CMK (cell line): ENCODE data around the gene VPS35L.
"Not testable (repeated sequence)": the region's sequence is repeated elsewhere in the genome, so short reads cannot be mapped to it uniquely, and the experiment has no call there.

Source experiments
- DNase-seq: peaks from one replicate; pipeline ENCODE4 v3.0.0-alpha.2; 2010; ENCODE audit warnings: low read depth

VPS35L gene

DNA sequence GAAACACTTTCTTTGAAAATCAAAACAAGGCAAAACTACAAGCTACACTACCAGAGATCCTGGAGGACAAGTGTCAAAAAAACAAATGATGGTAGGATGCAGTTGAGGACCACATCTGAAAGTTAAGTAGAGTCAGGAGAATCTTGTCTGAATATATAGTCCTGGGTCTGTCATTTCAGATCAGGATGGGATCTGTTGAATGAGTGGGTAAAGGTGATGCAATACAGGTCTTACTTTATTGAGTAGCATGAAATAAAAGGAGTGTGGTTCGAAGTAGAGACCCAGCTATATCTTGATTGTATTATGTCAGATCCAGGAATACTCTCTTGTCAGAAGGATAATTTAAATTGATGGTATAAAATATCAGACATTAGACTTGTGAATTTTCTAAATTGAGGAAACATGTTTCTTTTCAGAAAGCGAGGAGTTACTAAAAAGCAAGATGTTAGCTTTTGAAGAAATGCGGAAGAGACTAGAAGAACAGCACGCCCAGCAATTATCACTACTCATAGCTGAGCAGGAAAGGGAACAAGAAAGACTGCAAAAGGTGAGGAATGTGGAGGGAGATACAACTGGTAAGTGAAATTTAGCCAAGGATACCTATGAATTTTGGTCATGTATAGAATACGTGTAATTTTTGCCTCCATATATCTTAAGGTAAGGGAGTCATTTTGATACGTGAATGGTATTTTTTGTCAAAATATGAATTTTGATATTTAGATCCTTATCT lies 15.1 kb upstream of the VPS35L start:
- DNase-seq, result no peak

DNA sequence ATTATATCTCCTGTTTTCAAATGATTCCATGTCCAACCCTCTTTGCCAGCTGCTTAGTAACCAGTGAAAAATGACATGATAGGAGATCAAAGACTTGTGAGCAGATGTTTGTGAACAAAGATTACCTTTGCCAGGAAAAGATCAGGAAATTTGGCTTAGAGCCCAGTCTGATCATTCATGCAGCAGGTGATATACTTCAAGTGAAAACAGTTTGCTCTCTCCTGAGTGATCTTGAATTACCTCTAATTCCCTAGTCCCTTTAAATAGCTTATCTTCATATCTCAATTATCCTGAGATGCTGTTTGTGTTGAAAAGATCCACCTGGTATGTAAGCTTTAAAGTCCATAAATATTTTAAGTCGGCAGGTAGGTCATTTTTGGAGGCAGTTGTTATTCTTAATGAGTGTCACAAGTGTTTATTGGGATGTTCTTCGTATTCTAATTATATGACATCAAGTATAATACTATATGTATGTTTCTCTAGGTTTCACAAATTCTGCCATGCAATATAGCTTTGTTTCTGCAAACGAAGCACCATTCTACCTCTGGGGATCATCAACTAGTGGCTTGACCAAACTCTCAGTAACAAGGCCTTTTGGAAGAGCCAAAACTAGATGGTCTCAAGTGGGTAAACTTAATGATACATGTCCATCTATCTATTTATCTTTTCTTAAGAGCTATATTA lies 13.2 kb upstream of the VPS35L start:
- DNase-seq, result no peak

DNA sequence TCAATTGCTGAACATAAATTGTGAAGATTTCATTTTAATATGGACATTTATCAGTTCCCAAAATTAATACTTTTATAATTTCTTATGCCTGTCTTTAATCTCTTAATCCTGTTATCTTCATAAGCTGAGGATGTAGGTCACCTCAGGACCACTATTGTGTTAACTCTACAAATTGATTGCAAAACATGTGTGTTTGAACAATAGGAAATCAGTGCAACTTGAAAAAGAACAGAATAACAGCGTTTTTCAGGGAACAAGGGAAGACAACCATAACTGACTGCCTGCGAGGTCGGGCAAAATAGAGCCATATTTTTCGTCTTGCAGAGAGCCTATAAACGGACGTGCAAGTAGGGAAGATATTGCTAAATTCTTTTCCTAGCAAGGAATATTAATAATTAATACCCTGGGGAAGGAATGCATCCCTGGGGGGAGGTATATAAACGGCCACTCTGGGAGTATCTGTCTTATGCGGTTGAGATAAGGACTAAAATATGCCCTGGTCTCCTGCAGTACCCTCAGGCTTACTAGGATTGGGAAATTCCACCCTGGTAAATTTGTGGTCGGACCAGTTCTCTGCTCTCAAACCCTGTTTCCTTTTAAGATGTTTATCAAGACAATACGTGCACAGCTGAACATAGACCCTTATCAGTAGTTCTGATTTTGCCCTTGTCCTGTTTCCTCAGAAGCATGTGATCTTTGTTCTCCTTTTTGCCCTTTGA lies 12.1 kb upstream of the VPS35L start:
- not testable (repeated sequence) for DNase-seq

DNA sequence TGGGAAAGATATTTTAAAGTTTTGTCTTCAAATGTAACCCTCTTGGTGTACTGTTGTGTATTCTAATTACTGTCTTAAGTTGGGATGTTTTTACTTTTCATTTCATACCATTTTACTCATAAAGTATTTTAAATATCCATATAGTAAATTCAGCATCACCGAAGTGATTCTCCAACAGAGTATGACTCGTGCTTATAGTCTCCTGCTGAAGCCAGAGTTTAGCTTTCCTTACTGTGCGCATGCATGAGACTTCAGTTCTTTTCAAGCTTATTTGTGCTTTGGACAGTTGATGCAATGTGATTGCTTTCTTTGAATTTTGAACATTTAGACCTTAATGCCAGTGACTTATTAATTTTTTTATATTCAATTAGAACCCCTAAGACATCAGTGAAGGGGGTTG lies 7.4 kb upstream of the VPS35L start:
- no peak for DNase-seq

DNA sequence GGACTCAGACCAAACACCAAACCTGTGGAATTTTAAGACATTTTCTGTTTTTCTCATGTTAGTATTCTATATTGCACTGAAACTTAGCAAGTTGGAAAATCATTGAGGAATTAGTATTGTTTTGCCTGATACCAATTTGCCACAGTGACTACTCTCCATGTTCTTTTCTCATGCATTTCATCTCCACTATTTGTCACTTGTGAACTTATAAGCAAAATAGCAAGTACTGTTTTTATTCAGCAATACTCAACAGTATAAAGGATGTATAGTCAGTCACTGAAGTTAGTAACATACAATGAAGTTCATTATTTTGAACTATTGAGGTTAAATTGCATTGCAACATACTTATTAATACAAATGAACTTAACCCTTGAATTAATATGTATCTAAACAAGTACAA lies 5.8 kb upstream of the VPS35L start:
- no peak for DNase-seq

DNA sequence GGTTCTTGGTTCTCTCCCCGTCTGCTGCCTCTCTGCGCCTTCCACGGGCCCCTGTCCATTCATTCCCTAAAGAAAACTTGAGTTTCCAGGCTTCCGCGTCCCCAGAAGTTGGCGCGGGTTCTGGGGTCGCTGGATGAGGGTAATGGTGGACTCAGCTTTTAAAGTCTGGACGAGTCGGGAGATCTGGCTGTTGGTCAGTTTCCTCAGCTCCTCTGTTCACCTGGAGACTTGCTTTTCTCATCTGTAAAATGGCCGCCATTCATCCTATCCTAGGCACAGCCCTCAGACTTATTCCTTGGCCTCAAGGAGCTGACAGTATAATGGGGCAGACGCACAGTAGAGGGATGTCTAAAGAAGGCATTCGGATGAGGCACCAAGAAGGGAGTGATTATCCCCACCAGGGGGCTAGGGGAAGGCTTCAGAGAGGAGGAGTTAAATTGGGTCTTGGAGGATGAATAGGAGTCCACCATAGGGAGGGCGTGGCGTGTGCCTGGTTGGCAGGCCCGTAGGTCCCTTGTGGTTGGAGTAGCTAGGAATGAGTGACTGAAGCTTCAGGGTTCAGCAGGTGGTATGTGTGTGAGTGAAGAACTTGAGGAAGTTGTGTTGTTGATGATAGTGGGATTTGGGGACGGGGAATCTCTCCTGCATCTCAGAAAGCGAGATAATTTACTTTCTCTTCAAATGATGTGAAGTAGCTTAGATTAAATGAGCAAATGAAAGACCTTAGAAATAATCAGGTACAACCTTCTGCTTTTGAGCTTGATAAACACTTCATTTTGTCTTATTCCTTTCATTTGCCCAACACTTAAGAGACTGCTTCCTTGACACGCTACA lies 652 bp downstream of the VPS35L start:
- peak; percentile 97 for DNase-seq

DNA sequence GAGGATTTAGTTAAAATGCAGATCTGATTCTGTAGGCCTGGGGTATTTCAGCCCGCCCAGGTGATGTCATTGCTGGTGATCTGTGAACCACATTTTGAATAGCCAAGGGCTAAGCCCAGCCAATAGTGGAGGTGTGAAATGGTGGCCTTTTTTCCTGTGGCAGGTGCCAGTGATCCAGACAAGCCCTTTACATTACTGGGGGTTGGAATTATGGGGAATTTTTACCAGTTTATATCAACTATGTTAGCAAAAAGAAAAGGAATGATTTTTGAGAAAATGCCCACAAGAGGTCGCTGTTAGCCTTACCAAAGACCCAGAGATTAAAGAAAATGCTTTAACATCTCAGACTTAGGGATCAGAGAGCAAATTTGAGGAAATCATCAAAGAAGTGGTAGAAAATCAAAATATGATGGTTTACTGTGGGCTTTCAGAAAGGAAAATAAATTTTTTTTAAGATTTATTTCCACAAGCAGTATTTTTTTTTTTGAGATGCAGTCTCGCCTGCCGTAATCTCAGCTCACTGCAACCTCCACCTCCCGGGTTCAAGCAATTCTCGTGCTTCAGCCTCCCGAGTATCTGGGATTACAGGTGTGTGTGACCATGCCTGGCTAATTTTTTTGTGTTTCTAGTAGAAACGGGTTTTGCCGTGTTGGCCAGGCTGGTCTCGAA lies 3.9 kb downstream of the VPS35L start:
- peak; percentile 18 for DNase-seq

DNA sequence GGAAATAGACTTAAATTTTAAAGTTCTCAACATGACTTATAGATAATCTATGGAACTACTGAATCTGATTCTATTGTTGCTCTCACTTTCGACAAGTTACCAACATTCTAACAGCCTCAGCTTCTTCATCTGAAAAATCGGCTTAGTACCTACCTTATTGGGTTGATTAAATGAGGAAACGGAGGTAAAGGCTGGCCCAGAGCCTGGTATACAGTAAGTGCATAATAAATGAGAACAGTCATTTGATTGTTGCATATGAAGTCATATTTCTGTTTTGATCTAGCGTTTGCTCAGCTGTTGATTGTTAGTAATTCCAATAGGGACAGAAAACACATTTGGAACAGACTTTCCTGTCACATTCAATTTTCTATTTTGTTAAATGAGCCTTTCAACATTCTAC lies 4.6 kb downstream of the VPS35L start:
- DNase-seq, result no peak

DNA sequence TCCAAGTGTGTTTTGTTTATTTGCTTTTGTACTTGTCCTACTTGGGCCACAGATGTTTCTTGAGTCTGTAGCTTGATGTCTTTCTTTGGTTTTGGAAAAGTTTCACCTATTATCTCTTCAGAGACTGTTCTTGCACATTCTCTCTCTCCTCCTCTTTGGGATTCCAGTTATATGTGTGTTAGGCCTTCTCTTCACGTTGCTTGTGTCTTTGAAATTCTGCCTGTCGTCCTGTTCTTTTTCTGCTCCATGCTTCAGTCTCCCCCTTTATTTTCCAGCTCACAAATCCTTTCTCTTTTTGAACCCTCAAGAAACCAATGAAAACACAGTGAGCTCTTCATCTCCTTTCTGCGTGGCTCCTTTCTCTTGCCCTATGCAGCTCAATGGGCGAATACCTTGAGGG lies 7.9 kb downstream of the VPS35L start:
- no peak for DNase-seq

DNA sequence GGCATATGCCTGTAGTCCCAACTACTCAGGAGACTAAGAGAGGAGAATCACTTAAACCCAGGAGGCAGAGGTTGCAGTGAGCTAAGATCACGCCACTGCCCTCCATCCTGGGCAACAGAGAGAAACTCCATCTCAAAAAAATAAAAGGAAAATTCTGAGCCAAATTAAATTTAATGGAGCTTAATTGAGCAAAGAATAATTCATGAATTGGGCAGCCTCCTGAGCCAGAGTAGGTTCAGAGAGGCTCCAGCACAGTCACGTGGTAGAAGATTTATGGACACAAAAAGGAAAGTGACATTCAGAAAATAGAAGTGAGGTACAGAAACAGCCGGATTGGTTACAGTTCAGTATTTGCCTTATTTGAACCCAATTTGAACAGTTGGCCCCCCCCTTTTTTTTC lies 10.9 kb downstream of the VPS35L start:
- DNase-seq, result no peak

DNA sequence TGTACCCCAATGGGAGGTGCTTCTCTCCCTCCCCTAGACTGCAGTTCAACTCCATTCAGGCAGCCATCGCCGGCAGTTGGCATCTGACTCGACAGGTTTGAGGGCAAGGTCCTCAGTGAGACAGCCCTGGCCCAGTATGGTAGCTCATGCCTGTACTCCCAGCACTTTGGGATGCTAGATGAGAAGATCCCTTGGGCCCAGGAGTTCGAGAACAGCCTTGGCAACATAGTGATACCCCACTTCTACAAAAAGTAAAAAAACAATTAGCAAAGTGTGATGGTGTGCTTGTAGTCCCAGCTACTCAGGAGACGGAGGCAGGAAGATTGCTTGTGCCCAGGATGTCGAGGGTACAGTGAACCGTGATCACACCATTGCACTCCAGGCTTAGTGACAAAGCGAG lies 12.1 kb downstream of the VPS35L start:
- DNase-seq, result no peak

DNA sequence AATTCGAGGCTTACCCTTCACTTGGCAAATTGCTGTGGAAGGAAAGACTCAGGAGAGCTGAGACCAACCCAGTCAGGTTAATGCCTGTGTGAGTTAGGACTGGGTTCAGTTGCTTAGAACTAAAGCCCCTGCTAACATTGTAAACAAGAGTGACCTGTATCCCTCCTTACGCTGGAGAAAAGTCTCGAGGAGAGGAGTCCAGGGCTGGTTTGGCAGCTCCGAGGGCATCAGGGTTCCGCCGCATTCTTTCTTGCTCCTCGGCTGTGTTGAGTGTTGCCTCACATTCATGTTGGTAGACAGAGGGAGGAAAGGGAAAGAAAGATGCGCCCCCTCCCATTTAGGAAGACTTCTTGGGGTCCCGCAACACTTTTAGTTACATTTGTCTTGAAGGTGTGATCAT lies 18.5 kb downstream of the VPS35L start:
- DNase-seq, result no peak

DNA sequence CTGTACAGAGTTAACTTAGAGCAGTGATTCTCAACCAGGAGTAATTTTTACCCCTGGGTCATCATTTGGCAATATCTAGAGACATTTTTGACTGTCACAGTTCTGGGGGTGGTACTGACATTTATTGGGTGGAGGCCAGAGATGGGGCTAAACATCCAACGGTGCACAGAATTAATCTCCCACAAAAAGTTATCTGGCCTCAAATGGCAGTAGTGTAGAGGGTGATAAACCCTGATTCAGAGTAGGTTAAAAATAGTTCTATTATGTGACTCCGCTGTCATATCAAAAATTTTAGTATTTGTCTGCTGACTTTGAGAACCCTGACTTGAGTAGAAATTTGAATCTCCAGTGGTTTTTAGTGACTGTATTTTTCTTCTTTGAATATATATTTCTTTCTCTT lies 19.1 kb downstream of the VPS35L start:
- no peak for DNase-seq

DNA sequence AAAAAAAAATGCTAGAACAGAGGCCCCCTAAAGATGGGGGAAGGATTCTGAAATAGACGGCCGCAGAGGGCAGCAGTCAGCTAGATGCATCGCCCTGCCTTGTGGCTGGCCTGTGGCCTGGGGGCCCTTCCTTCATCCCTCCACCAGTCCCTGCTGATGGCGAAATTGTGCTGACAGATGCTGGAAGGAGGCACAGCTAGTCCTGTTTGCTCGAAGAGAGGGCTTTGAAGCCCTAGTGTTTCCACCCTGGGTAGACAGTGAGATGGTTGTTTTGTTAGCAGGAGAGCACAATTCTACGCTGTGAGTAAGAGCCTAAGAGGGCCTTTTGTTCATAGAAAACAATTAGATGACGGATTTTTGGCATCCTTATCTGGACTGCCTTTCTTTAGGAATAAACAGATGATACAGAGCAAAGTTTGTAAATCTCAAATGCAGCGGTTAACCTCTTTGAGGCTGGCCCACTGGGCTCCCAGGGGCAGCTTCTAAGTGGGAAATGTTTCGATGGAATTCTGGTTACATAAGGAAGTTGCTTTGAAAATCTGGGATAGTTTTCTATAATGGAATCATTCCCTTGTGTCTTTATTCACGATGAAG lies 23.0 kb downstream of the VPS35L start:
- no peak for DNase-seq

DNA sequence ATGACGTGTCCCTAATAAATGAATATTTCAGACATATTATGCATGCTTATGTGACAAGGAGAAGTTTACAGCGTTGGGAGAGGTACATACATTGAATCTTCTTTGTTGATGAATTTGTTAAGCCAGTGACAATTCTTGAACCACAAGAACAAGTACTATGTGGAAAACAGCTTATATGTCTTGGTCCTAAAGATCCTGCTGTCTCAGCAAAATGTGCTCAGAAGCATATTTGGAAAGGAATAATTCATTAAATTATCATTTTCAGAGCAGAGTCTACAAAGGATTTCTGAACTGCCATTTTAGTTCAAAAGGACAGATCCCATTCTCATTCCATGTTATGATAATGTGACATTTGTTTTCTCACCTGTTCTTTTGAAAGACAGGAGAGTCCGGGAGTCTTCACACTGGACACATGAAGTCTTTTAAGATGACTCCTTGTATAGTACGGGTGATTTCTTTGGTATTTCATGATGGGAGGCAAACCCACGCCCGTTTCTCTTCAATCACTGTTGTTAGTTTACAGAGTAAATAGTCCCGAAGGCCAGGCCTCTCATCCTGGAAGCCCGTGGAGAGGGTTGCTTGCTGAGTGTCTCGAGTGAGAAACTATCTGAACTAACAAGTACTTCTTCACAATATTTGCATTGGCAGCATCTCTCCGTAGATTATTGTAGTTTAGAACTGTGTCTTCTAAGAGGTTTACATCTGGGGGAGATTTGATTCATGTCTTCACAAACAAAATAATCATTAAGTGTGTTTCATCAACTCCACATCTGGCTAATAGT lies 26.7 kb downstream of the VPS35L start:
- DNase-seq, result no peak

DNA sequence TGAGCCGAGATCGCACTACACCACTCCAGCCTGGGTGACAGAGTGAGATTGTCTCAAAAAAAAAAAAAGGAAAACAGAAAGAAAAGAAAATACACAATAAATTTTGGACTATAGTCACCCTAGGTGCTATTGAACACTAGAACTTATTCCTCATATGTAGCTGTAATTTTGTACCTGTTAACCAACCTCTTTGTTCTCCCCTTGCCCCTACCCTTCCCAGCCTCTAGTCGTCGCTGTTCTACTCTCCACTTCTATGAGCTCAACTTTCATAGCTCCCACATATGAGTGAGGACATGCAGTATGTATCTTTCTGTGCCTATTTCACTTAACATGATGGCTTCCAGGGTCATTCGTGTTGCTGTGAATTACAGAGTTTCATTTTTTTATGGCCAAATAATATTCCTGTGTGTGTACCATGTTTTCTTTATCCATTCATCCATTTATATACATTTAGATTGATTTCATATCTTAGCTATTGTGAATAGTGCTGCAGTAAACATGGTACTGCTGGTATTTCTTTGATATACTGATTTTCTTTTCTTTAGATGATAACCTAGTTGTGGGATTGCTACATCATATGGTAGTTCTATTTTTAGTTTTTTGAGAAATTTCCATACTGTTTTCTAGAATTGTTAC lies 28.3 kb downstream of the VPS35L start:
- DNase-seq, result no peak

DNA sequence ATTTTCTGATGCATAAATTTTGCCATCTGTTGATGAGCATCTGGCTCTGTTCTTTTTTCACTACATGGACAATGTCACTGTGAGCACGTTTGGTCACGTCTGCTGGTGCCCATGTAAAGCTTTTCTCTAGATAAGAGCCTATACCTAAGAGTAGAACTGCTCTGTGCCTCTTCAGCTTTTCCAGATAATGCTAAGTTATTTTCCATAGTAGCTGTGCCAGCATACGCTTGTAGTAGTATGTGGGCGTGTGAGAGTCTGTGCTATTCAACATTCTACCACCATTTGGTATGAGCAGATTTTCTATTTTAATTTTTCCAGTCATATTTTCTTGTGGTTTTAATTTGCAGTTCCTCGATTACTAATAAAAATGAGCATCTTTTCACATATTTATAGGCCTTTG lies 33.2 kb downstream of the VPS35L start:
- DNase-seq, result no peak

DNA sequence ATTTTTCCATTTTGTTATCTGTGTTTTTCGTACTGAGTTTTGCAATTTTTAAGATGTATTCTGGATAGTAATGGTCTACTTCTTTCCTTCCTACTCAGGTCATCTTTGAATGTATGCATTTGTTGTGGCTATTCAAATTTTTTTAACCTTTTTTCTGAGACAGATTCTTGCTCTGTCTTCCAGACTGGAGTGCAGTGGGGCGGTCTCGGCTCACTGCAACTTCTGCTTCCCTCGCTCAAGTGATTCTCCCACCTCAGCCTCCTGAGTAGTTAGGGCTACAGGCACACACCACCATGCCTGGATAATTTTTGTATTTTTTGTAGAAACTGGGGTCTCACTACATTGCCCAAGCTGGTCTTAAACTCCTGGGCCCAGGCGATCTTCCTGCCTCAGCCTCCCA lies 33.6 kb downstream of the VPS35L start:
- DNase-seq, result no peak

DNA sequence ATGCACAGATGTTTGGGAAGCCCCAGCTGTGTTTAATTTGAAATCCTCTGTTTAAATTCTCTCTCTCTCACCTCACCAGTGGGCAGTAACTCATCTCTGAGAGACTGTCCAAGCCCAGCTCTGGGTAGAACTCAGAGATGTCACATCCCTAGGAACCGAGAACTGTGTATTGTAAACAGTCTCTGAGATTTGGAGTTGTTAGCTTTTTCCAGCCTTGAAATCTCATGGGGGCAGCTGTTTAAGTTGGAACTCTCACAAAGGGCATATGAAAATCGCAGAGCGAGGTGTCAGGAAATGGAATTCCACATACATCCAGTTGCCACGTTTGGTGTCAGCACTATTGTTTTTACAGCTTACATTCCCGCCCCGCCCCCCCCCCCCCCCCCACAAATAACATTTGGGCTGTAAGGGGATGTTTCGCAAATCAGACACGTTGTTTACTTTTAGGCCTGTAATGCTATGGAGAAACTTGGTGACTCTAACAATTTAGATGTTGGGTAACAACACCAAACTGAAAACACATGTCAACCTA lies 34.3 kb downstream of the VPS35L start:
- DNase-seq, result no peak
